HL-60 (cell line): ENCODE measurements around the gene RPS8.
A peak's percentile ranks its signal among the peaks of the same experiment; 100 is the strongest.
"Not testable (repeated sequence)": the region's sequence is repeated elsewhere in the genome, so short reads cannot be mapped to it uniquely, and the experiment has no call there.

Experiments used
- DNase-seq, 2 experiments: peaks; one replicate each; pipeline ENCODE4 v3.0.0-alpha.2; 2010 to 2020; ENCODE audit warnings: low read depth in 1 of 2, low spot score in 1 of 2
- H3K27ac ChIP-seq: fragments of 250-450 bp; sonication (Bioruptor Pico); replicated peaks from 2 replicates; pipeline ENCODE4 v1.5.1; 2020; ENCODE audit warnings: mild to moderate bottlenecking, moderate library complexity
- H3K27me3 ChIP-seq: fragments of 250-450 bp; sonication (Bioruptor Pico); 2 replicates; pipeline ENCODE4 v1.5.1; 2021; ENCODE audit warnings: mild to moderate bottlenecking, moderate library complexity; ENCODE audit not compliant: insufficient read depth, poor library complexity, severe bottlenecking
- H3K4me3 ChIP-seq: replicated peaks from 2 replicates; pipeline ENCODE4 v1.5.1; 2011; ENCODE audit warnings: mild to moderate bottlenecking, control low read depth, low read length; ENCODE audit not compliant: insufficient read depth
- GABPA ChIP-seq: IDR thresholded peaks from 2 replicates; pipeline ENCODE4 v1.6.1; 2012; ENCODE audit warnings: low read depth
- POLR2AphosphoS5 ChIP-seq: IDR thresholded peaks from 2 replicates; pipeline ENCODE4 v1.6.1; 2012; ENCODE audit warnings: low read depth
- SPI1 ChIP-seq: IDR thresholded peaks from 2 replicates; pipeline ENCODE4 v1.6.1; 2012; ENCODE audit warnings: low read depth, mild to moderate bottlenecking, borderline replicate concordance
- TF ChIP-seq, protein P1 (sequence below): IDR thresholded peaks from one replicate; pipeline ENCODE4 v1.5.1; 2011; ENCODE audit warnings: low read length, control low read depth, inconsistent platforms; ENCODE audit not compliant: insufficient read depth
- TF ChIP-seq, protein P2 (sequence below): IDR thresholded peaks from 2 replicates; pipeline ENCODE4 v1.6.1; 2012; ENCODE audit warnings: low read depth; ENCODE audit not compliant: insufficient replicate concordance

Gene RPS8

DNA sequence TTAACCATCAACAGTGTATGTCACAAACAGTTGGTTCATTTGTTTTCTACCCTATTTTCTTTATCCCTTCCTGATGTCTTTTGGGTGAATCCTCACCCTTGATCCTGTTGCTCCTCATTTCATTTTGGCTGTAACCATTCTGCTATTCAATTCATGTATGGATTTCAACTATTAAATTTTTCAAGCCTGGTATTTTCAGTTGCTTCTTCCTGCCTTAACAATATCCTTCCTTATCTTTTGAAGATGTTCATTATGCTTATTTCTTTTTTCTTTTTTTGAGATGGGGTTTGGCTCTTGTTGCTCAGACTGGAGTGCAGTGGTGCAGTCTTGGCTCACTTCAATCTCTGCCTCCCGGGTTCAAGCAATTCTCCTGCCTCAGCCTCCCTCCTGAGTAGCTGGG, 41.6 kb upstream of the RPS8 start:
- Histone ChIP-seq H3K27me3 (no peaks in the 10 kb centered on the region), H3K27ac (no peak overlapping the region), H3K4me3 (no peak overlapping the region)
- TF ChIP-seq SPI1 (no peak), GABPA (no peak), POLR2AphosphoS5 (no peak)
- TF ChIP-seq, protein P1, sequence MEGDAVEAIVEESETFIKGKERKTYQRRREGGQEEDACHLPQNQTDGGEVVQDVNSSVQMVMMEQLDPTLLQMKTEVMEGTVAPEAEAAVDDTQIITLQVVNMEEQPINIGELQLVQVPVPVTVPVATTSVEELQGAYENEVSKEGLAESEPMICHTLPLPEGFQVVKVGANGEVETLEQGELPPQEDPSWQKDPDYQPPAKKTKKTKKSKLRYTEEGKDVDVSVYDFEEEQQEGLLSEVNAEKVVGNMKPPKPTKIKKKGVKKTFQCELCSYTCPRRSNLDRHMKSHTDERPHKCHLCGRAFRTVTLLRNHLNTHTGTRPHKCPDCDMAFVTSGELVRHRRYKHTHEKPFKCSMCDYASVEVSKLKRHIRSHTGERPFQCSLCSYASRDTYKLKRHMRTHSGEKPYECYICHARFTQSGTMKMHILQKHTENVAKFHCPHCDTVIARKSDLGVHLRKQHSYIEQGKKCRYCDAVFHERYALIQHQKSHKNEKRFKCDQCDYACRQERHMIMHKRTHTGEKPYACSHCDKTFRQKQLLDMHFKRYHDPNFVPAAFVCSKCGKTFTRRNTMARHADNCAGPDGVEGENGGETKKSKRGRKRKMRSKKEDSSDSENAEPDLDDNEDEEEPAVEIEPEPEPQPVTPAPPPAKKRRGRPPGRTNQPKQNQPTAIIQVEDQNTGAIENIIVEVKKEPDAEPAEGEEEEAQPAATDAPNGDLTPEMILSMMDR, result no peak
- TF ChIP-seq, protein P2, sequence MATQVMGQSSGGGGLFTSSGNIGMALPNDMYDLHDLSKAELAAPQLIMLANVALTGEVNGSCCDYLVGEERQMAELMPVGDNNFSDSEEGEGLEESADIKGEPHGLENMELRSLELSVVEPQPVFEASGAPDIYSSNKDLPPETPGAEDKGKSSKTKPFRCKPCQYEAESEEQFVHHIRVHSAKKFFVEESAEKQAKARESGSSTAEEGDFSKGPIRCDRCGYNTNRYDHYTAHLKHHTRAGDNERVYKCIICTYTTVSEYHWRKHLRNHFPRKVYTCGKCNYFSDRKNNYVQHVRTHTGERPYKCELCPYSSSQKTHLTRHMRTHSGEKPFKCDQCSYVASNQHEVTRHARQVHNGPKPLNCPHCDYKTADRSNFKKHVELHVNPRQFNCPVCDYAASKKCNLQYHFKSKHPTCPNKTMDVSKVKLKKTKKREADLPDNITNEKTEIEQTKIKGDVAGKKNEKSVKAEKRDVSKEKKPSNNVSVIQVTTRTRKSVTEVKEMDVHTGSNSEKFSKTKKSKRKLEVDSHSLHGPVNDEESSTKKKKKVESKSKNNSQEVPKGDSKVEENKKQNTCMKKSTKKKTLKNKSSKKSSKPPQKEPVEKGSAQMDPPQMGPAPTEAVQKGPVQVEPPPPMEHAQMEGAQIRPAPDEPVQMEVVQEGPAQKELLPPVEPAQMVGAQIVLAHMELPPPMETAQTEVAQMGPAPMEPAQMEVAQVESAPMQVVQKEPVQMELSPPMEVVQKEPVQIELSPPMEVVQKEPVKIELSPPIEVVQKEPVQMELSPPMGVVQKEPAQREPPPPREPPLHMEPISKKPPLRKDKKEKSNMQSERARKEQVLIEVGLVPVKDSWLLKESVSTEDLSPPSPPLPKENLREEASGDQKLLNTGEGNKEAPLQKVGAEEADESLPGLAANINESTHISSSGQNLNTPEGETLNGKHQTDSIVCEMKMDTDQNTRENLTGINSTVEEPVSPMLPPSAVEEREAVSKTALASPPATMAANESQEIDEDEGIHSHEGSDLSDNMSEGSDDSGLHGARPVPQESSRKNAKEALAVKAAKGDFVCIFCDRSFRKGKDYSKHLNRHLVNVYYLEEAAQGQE, result no peak
- DNase-seq, result no peak

DNA sequence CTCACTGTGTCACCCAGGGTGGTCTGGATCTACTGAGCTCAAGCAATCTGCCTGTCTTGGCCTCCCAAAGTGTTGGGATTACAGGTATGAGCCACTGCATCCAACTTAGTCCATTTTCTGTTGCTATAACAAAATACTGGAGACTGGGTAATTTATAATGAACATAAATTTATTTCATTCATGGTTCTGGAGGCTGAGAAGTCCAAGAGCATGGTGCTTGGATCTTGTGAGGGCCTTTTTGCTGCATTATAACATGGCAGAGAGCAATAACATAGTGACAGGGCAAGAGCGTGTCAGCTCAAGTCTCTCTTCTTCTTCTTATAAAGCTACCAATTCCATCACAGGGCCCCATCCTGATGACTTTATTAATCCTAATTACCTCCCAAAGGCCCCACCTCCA, 39.3 kb upstream of the RPS8 start:
- no peak for DNase-seq
- TF ChIP-seq POLR2AphosphoS5 (no peak), GABPA (no peak), SPI1 (no peak)
- TF ChIP-seq, protein P1, result no peak
- TF ChIP-seq, protein P2, result no peak
- H3K4me3 ChIP-seq, result no peak overlapping the region
- no peaks in the 10 kb centered on the region for H3K27me3 ChIP-seq
- no peak overlapping the region for H3K27ac ChIP-seq

DNA sequence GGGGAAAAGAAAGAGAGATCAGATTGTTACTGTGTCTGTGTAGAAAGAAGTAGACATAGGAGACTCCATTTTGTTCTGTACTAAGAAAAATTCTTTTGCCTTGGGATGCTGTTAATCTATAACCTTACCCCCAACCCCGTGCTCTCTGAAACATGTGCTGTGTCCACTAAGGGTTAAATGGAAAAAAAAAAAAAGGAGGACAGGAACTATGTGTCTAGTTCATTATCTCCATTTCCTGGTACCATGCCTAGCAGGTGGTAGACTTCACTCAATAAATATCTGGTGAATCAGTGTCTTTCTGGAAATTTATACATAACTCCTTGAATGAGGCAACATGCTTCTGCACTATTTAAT, 36.4 kb upstream of the RPS8 start:
- not testable (repeated sequence) for DNase-seq

DNA sequence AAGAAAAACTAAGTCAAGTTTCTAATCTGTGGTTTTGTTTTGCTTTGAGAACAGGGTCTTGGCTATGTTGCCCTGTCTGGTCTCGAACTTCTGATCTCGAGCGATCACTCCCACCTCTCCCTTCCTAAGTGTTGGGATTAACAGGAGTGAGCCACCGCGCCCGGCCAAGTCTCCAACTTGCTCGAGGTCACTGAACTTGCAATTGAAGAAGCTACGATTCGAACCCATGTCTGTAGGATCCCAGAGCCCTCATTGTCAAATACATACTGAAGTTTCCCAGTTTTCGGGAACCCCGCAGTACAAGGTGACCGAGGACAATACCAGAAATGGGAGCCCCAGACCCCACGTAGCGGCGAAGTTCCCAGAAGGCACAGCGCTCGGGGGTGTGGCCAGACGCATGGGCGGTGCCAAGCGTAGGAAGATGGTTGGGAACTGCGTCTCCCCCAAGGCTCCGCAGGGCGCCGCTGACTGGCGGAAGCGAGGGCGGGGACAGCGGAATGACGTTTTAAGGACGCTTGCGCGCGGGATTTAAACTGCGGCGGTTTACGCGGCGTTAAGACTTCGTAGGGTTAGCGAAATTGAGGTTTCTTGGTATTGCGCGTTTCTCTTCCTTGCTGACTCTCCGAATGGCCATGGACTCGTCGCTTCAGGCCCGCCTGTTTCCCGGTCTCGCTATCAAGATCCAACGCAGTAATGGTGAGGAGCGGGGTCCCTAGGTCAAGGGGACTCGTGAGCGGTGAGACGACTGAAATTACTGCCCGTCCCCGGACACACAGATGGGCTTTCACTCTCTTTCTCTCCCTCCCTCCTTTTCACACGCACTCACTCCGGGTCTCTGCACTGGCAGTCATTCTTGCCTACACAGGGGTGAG, 35.8 kb upstream of the RPS8 start, which contains the start of gene KIF2C:
TSS of gene KIF2C (plus strand) at position 531 of the 872 bp plus-strand sequence. CDS start at position 627, 96 bp downstream.
- H3K4me3 ChIP-seq, result peak within 1 kb of the TSS; percentile 70
- TF ChIP-seq GABPA (no peak; the same call in 1 of the 2 replicates), POLR2AphosphoS5 (peak; percentile 92), SPI1 (no peak; the same call in 1 of the 2 replicates)
- TF ChIP-seq, protein P2, result no peak
- TF ChIP-seq, protein P1, result no peak
- peak; percentile 95 to 98 for DNase-seq
- H3K27ac ChIP-seq, result peak within 1 kb of the TSS; percentile 77
- H3K27me3 ChIP-seq, result no peaks in the 10 kb centered on the region

More for the DNA sequence above, 36.4 kb upstream of the RPS8 start:
- not testable (repeated sequence) for H3K27me3 ChIP-seq
- peak overlapping the region; percentile 77 for H3K27ac ChIP-seq
- H3K4me3 ChIP-seq, result peak overlapping the region; percentile 70
